ENCODE data around the gene UST. TPM values are rescaled to one million over a fixed set of nuclear protein-coding genes. Genes with fewer than 3 reads are reported as not detected.

UST gene
- total RNA-seq, 1 donor from 2014 or later, result 33.3 TPM

DNA sequence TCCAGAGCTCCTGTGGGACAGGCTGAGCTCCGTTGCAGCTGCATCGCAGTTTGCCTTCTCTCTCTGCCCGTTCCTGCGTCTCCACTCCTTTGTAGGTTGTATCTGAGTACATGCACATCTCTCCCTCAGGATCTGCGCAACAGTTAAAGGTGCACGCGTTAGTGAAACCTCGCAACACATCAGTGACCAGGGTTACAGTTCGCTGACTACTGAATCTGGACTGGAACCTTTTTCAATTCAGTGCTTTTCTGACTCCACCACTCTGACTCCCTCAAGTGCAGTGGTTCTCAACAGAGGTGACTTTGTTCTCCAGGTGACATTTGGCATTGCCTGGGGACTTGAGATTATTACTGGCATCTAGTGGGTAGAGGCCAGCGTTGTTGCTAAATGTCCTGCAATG lies 44.0 kb downstream of the UST start:
- Mint-ChIP-seq H3K36me3 (peaks cover 38% of the 10 kb centered on the region), H3K9me3 (peaks cover 18% of the 10 kb centered on the region), H3K4me1 (peaks cover 11% of the 10 kb centered on the region), H3K27me3 (ENCODE audit: insufficient read depth, low read depth) (no peaks in the 10 kb centered on the region), H3K4me3 (no peak overlapping the region), H3K27ac (peak overlapping the region; percentile 73)
- no peak overlapping the region for H2AFZ ChIP-seq (replicated peaks)
- H3K4me2 ChIP-seq, result no peak overlapping the region
- H3K4me1 ChIP-seq, result no peaks in the 10 kb centered on the region
- no peaks in the 10 kb centered on the region for H3K27me3 ChIP-seq
- H3K4me3 ChIP-seq, result no peak overlapping the region
- no peak overlapping the region for H3K27ac ChIP-seq
- H3K79me2 ChIP-seq (ENCODE audit: low read depth), result peaks cover 100% of the 10 kb centered on the region
- no peak for DNase-seq (ENCODE audit: low spot score)
- TF ChIP-seq CTCF (IDR thresholded peaks at IDR 0.05) (no peak), EZH2phosphoT487 (IDR thresholded peaks at IDR 0.05) (no peak), EZH2 (IDR thresholded peaks at IDR 0.05) (no peak)
- peaks cover 5% of the 10 kb centered on the region for H3F3A ChIP-seq (ENCODE audit: low read depth)
- H3K36me3 ChIP-seq, result no peaks in the 10 kb centered on the region
- no peak overlapping the region for H3K9ac ChIP-seq
- H3K9me3 ChIP-seq (ENCODE audit: low read depth), result no peaks in the 10 kb centered on the region
- peaks cover 24% of the 10 kb centered on the region for H4K20me1 ChIP-seq (ENCODE audit: low read depth)

DNA sequence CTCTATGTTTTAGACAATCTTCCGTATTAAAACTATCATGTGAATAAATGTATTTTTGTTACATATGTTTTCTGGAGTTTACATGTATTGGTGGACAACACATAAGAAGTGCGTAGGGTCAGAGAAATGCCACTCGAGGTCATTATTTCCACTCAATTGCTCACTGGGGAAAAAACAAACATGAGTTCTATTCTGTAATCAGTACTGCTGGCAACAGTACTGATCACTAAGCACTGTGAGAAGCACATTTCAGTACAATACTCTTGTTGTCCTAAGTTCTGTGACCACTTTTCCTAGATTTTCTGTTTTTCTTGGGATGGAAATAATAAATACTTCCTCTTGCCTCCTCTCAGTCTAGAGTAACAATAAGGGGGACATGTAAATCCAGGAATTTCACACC lies 44.5 kb downstream of the UST start:
- Histone ChIP-seq H3K9ac (no peak overlapping the region), H3K27ac (no peak overlapping the region), H4K20me1 (ENCODE audit: low read depth) (peaks cover 24% of the 10 kb centered on the region), H3K79me2 (ENCODE audit: low read depth) (peaks cover 100% of the 10 kb centered on the region), H3K27me3 (no peaks in the 10 kb centered on the region), H3K9me3 (ENCODE audit: low read depth) (no peaks in the 10 kb centered on the region), H3K4me2 (no peak overlapping the region), H3K4me1 (no peaks in the 10 kb centered on the region), H3K4me3 (no peak overlapping the region), H2AFZ (replicated peaks) (no peak overlapping the region), H3K36me3 (no peaks in the 10 kb centered on the region), H3F3A (ENCODE audit: low read depth) (peaks cover 5% of the 10 kb centered on the region)
- H3K36me3 Mint-ChIP-seq, result peaks cover 36% of the 10 kb centered on the region
- TF ChIP-seq CTCF (IDR thresholded peaks at IDR 0.05), result no peak
- no peak for TF ChIP-seq EZH2 (IDR thresholded peaks at IDR 0.05)
- TF ChIP-seq EZH2phosphoT487 (IDR thresholded peaks at IDR 0.05), result no peak
- no peak for DNase-seq (ENCODE audit: low spot score)
- H3K27ac Mint-ChIP-seq, result no peak overlapping the region
- H3K9me3 Mint-ChIP-seq, result peaks cover 17% of the 10 kb centered on the region
- peaks cover 11% of the 10 kb centered on the region for H3K4me1 Mint-ChIP-seq
- no peak overlapping the region for H3K4me3 Mint-ChIP-seq
- no peaks in the 10 kb centered on the region for H3K27me3 Mint-ChIP-seq (ENCODE audit: insufficient read depth, low read depth)

DNA sequence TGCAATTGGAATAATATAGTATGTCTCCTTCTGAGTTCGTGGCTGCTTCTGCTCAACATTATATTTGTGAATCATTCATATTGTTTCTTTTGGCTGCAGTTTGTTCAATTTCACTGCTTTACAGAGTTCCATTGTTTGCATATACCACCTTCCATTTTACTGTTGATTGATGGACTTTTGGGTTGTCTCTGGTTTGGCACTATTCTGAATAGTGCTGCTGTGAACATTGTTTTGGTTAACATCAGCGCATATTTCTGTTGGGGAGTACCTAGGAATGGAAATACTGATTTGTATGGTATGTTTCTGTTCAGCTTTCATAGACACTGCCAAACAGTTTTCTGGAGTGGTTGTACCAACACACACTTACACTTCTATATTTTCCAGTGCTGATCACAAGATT lies 46.9 kb downstream of the UST start:
- H2AFZ ChIP-seq (replicated peaks), result no peak overlapping the region
- no peak overlapping the region for H3K4me2 ChIP-seq
- no peak for DNase-seq (ENCODE audit: low spot score)
- Mint-ChIP-seq H3K4me1 (peaks cover 11% of the 10 kb centered on the region), H3K4me3 (no peak overlapping the region), H3K27ac (no peak overlapping the region), H3K9me3 (peaks cover 13% of the 10 kb centered on the region), H3K27me3 (ENCODE audit: insufficient read depth, low read depth) (no peaks in the 10 kb centered on the region), H3K36me3 (peaks cover 32% of the 10 kb centered on the region)
- no peak overlapping the region for H3K4me3 ChIP-seq
- H3K9me3 ChIP-seq (ENCODE audit: low read depth), result no peaks in the 10 kb centered on the region
- peaks cover 5% of the 10 kb centered on the region for H3F3A ChIP-seq (ENCODE audit: low read depth)
- H3K36me3 ChIP-seq, result no peaks in the 10 kb centered on the region
- peaks cover 98% of the 10 kb centered on the region for H3K79me2 ChIP-seq (ENCODE audit: low read depth)
- TF ChIP-seq EZH2phosphoT487 (IDR thresholded peaks at IDR 0.05), result no peak
- no peak for TF ChIP-seq EZH2 (IDR thresholded peaks at IDR 0.05)
- no peak for TF ChIP-seq CTCF (IDR thresholded peaks at IDR 0.05)
- peaks cover 28% of the 10 kb centered on the region for H4K20me1 ChIP-seq (ENCODE audit: low read depth)
- H3K9ac ChIP-seq, result no peak overlapping the region
- no peaks in the 10 kb centered on the region for H3K4me1 ChIP-seq
- H3K27me3 ChIP-seq, result no peaks in the 10 kb centered on the region
- no peak overlapping the region for H3K27ac ChIP-seq
